Stimulated activated CD4-positive, alpha-beta T cell treated with anti-CD3 and anti-CD28 coated beads, Interleukin-1b, Interleukin-23, amount 100 ng/mL, for 1 hour (primary cell): ENCODE measurements around the gene ZNF440.
"Not testable (repeated sequence)": the region's sequence is repeated elsewhere in the genome, so short reads cannot be mapped to it uniquely, and the experiment has no call there.

Experiments
- DNase-seq, 2 donors: peaks; one replicate each; pipeline ENCODE4 v3.0.0-alpha.2; 2020; ENCODE audit warnings: low read depth in 2 of 2

The ZNF440 gene

GRCh38 chr19:11814029-11814699 is at the start of gene ZNF440:
TSS of gene ZNF440 (plus strand) at chr19:11814273. CDS start at chr19:11814448, 175 bp downstream.
- peak; percentile 59 to 82 for DNase-seq

GRCh38 chr19:11766597-11767591 is 47.2 kb upstream of the ZNF440 start, which contains the start of gene ZNF441:
TSS of gene ZNF441 (plus strand) at chr19:11767000. CDS start at chr19:11767194, 194 bp downstream.
- peak; percentile 76 to 93 for DNase-seq

DNA sequence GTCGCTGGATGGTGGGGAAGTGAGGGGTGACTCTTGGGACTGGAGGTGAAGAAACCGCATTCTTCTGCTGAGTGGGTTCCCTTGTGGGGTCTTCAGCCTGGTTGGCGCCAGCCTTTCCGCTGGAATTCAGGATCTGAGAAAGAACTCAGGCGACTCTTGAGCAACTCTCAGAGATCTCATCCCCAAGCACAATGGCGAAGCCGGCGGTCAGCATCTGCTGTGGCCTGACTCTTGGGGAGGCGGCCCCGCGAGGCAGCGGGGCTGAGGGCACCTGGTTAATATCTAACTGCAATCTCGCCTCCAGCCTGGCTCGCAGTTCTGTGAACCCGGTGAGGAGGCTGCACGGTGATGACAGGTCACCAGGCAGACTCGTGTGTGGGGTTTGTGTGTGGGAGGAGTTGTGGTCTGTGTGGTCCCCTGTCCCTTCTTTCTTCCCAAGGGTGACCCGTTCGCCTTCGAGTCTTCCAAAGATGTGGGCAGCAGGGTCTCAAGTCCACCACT is 46.4 kb upstream of the ZNF440 start:
- peak in 1 of 2 donors; percentile 1 for DNase-seq

- DNase-seq = no peak
Measured at GRCh38 chr19:11769995-11770394, 44.1 kb upstream of the ZNF440 start.

DNA sequence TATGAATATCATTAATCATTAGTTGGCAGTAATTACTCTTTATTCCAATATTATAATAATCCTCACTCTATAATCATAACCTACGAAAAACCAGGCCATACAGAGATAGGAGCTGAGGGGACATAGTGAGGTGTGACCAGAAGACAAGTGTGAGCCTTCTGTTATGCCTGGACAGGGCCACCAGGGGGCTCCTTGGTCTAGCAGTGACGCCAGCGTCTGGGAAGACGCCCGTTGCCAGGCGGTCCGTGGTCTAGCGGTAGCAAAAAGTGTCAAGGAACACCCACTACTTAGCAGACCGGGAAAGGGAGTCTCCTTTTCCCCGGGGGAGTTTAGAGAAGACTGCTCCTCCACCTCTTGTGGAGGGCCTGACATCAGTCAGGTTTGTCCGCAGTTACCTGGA is 42.6 kb upstream of the ZNF440 start:
- DNase-seq = not testable (repeated sequence)

- DNase-seq = not testable (repeated sequence)
Measured at GRCh38 chr19:11776669-11777068, 37.4 kb upstream of the ZNF440 start.

DNA sequence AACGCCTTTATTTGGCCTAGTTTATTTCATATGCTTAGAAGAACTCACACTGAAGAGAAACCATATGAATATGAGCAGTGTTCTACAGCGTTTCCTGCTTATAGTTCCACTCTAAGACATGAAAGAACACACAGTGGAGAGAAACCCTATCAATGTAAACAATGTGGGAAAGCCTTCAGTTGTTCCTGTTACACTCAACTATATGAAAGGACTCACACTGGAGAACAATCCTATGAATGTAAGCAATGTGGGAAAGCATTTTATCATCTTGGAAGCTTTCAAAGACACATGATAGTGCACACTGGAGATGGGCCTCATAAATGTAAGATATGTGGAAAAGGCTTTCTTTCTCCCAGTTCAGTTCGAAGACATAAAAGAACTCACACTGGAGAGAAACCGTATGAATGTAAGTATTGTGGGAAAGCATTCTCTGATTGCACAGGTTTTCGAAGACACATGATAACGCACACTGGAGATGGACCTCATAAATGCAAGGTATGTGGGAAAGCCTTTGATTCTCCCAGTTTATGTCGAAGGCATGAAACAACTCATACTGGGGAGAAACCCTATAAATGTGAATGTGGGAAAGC is 33.5 kb upstream of the ZNF440 start:
- no peak for DNase-seq

- no peak for DNase-seq
Measured at GRCh38 chr19:11781295-11782057, 32.6 kb upstream of the ZNF440 start.

DNA sequence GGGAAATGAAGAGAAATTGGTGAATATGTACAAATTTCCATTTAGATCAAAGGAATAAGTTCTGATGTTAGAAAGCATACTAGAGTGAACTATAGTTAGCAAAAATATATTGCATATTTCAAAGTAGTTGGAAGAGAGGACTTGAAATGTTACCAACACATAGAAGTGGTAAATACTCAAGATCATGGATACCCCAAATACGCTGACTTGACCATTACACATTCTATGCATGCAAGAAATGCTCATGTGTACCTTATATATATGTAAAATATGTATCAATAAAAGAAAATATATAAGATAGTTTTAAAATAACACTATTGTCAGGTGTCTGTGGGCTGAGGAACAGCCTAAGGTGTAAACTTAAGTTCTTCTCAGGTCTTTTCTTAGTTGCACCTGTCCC is 30.3 kb upstream of the ZNF440 start:
- no peak for DNase-seq

GRCh38 chr19:11784356-11784755 is 29.7 kb upstream of the ZNF440 start:
- no peak for DNase-seq

- DNase-seq = no peak
Measured at GRCh38 chr19:11787536-11787935, 26.5 kb upstream of the ZNF440 start.

GRCh38 chr19:11792942-11793341 is 21.1 kb upstream of the ZNF440 start:
- DNase-seq = no peak

DNA sequence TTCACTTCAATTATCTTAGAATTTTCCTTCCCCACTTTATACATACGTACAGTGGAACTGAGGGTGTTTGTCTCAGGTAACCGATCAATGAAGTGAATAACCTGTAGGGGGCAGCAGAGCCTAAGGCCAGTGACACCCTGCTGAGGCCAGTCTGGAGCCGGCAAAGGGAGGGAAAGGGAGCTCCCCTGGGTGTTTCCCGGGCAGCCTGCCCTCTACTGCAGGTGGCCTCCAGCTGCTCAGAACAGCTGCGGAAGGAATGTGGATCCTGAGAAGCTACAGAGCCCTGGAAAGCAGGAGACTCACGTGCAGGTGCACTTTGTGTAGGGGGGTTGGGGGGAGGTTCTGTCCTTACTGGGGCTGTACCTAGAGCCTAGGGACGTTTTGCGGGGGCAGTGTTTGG is 16.6 kb upstream of the ZNF440 start:
- peak; percentile 49 to 57 for DNase-seq

DNA sequence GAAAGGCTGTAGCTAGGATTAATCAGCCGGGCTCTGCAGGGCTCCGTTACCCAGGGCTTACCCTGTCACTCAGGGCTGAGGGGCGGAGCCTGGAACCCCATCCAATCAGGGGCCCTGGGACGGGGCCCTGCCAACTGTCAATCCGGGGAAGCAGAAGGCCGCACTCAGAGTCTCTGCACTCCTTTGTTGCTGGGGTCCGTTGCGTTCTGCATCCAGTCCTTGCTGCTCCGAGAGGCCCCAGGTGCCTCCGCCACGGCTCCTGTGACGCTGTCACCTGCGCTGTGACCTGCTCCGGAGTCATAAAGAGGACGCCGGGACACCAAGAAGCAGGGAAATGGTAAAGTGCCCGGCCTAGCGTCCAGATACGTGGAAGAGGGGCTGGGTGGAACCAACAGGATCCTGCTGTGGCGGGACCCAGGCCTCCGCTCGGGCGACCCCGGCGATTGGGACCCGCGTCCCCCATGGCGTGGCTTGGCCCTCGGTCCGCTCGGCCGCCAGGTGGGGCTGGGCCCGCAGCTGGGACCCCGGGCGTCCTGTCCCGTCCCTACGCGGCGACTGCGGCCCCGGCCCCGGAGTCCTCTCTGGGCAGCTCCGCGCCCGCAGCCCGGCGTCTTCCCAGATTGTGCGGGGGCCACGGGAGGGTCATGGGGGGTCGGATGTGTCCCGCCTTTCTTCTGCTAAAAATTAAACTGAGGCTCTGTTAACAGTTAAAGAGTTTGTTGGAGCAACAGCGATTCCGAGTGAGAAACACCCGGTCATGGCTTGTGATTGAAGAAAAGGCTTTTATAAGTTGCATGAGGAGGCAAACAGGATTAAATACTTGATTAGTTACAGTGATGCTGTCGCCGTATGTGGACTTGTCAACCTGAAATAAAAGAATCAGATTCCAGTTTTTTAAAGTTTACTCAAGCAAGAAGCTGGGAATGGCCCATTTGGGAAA is 15.4 kb upstream of the ZNF440 start, which contains the start of gene ZNF491:
Gene ZNF491, plus strand, starts transcription at position 133 of the 940 bp plus-strand sequence. CDS start 7,431 bp downstream, outside the sequence.
- DNase-seq = peak; percentile 55 to 71

GRCh38 chr19:11806354-11807098 is 7.5 kb upstream of the ZNF440 start:
- no peak for DNase-seq

GRCh38 chr19:11807099-11807380 is 7.0 kb upstream of the ZNF440 start:
- DNase-seq = no peak

DNA sequence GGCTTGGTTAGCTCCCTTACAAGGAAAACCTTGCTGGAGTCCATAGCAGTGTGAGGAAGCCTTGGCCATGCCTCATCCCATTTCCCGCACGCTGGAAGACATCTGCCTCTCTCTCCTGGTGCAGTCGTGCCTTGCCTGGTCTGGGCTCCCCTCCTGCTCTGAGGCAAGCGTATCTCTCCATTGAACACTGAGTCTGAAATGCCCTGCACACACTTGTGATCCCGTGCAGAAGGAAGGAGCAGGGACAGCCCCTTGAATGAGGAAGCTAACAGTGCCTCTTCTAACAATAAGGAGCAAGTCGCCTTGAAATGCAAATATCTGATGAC is 407 bp upstream of the ZNF440 start:
- no peak for DNase-seq

DNA sequence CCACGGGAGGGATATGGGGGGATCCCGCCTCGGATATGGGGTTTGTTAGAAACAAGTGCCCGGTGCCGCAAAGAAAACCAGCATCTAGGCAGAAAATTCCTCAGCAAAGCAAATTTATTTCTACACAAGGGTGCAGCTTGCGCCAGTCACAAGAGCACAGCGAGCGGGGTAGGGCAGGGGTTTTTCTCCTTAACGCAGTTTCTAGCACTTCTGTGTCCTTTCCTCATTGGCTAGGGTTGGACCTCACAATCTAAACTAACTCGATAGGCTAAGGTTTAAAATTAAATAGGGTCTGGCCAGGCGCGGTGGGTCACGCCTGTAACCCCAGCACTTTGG is 595 bp downstream of the ZNF440 start:
- no peak for DNase-seq

DNA sequence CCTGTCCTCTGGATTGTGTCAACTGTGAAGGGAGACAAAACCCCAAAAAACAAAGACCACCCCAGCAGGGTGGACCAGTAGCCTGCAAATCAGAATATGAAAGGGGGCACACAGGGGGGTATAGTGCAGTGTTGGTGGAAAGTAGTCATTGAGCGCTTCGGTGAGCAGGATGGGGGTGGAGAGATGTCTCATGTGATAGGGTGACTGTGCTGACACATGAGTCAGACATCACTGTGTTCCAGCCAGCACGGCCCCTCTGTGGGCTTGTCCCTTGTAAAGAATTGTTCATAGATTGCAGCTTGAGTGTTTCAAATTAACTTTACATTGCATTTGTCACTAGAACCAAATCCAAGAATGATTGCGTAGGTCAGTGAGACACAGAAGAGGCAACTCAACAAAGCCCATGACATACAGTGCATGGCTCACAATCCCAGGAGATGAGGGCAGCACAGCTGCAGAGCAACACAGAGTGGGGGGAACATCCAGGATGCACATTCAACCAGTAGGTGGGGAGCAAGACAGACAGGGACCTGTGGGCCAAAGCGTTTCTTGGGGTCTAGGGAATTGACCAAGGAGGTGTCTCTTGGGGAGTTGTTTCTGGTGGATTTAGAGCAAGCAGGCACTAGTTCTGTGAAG is 7.5 kb downstream of the ZNF440 start:
- no peak for DNase-seq
